ENCODE data around the gene SLC11A2.
"Not testable (repeated sequence)": the region's sequence is repeated elsewhere in the genome, so short reads cannot be mapped to it uniquely, and the experiment has no call there.

Gene SLC11A2

DNA sequence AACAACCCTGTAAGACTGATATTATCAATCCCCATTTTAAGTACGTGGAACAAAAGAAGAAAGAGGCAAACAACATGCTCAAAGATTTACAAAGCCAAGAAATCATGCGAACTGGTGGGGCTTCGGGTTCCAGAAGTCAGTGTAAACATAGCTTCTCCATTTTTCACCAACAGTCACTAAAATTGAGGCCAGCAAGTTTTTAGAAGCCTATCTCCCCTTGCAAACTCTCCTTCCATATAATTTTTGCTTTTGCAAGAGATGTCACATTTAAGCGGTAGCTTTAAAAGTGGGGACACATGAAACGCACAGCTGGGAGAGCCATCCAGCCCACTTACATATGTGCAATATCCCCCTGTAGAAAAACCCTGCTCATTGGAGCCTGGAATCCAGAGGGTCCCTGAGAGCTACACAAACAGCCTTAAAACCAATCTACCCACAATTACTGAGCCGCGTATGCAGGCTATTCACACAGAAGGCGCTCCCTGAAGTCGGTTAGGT, 797 bp downstream of the SLC11A2 start:
- no peak for DNase-seq

DNA sequence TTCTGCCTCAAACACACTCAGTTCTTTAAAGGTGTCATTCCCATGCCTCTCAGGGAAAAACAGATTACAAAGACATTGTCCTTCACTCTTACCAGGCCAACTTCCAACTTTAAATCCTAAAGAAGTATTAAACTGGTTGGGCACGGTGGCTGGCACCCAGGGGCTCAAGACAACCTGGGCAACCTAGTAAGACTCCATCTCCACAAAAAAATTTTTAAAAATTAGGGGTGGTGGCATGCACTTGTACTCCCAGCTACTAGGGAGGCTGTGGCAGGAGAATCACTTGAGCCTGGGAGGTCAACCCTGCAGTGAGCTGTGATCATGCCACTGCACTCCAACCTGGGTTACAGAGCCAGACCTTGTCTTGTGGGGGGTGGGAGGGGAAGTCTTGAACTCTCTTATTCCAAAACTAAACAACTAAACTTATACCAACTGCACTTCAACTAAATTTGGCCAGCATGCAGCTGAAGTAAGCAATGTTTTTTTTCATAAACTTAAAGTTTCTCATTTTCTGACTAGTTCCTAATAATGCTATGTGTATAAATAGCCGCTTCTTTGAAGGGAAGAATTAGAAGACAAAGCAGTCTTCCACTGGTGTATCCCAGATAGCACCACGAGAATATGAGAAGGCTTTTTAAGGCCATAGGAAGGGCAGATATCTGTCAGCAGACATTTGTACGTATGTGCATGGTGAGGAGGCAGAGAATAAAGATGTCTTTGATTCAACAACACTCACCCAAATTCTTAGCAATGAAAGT, 2.4 kb downstream of the SLC11A2 start:
- no peak for DNase-seq

DNA sequence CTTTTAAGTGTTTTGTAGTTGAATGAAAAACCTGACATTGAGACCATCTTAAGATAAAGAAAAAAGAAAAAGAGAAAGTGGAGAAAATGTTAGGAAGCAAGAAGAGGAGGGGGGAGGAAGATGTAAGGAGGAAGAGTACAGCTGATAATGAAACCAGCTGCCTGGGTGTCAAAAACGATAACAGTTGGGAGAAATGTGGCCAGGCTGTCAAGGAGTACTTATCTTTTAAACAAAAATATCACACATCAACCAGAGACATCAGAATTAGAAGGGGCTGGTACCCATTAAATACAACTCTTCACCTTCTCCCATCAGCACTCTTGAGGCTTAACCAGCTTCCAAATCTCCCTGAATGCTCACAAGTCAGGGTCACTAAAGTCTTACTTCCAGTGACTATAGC, 4.5 kb downstream of the SLC11A2 start:
- no peak for DNase-seq

DNA sequence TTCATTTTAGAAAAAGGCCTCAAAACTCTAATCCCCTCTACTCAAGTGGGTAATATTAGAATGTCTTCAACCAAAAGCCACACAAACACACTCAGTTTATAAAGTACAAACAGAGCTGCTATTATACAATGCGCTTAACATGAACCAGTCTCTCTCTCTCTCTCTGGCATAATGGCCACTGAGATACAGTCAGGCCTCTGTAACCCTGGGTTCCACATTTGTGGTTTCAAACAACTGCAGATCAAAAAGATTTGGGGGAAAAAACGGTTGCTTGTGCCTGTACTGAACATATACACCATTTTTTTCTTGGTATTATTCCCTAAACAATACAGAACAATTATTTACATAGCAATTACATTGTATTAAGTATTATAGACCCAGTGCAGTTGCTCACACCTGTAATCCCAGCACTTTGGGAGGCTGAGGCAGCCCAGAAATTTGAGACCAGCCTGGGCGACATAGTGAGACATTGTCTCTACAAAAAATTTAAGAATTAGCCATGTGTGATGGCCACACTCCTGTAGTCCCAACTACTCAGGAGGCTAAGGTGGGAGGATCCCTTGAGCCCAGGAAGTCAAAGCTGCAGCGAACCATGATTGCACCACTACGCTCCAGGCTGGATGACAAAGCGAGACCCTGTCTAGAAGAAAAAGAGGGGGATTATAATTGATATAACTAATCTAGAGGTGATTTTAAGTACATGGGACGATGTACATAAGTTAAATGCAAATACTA, 5.6 kb downstream of the SLC11A2 start:
- DNase-seq = no peak

DNA sequence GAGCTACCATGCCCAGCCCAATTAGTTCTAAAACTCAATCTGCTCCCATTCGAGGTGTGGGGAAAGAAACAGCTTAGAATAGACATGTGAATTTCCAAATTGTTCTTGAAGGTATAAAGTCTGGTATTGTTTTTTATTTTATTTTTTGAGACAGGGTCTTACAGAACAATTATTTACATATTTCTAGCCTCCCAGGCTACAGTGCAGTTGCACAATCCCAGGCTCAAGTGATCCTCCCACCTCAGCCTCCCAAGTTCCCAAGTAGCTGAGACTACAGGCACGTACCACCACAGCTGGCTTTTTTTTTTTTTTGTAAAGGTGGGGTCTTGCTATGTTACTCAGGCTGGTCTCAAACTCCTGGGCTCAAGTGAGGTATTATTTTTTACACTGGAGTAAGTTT, 6.3 kb downstream of the SLC11A2 start:
- DNase-seq = no peak

DNA sequence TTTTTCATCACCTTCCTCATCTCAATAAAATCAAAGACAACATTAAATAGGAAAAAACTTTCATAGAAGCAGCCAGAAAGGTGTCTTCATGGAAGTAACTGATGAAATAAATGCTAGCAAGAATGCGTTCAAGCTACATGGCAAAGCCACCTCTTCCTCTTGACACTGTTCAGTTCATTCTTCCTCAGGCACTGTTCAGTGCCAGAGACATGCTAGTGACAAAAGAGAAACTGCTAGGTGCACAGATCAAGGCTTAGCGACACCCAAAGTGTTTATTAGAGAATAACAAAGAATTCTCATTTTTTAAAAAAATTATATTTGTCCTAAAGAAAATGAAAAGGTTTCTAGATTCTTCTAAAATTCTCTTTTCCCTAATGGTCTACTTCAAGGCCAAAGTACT, 7.2 kb downstream of the SLC11A2 start:
- no peak for DNase-seq

DNA sequence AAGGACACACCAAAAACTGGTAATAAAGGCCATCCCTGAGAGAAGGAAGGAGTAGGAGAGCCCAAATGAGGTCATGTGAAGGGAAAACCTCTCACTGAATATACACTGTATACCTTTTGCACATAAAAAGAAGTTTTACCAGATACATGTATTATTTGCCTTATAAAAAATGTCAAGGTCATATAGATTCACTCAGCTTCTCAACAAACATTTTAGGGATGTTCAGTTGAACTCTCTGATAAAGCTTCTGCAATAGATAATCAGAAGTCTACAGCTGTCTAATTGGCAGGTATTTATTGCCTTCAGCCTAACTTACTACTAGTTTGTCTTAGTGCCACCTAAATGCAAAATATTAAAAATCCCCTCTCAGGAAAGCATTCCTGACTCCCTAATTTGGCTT, 8.7 kb downstream of the SLC11A2 start:
- no peak for DNase-seq

DNA sequence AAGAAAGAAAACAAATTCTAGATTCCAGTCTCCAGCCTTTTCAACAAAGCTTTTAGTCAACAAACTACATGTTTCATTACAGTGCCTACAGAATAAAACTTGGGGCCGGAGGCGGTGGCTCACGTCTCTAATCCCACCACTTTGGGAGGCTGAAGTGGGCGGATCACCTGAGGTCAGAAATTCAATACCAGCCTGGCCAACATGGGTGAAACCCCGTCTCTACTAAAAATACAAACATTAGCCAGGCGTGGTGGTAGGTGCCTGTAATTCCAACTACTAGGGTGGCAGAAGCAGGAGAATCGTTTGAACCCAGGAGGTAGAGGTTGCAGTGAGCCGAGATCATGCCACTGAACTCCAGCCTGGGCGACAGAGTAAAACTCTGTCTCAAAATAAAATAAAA, 11.7 kb downstream of the SLC11A2 start:
- not testable (repeated sequence) for DNase-seq

DNA sequence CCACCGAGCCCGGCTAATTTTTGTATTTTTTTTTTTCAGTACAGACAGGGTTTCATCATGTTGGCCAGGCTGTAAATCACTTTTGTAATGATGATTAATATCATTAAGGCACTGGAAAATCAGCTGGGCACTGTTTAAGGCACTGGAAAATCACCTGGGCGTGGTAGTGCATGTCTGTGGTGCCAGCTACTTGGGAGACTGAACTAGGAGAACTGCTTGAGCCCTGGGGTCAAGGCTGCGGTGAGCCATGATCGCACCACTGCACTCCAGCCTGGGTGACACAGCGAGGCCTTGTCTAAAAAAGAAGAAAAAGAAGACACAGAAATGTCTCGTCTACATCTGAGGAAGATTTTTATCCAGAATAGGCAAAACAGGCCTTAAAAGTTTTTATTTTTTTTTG, 12.7 kb downstream of the SLC11A2 start:
- no peak for DNase-seq

DNA sequence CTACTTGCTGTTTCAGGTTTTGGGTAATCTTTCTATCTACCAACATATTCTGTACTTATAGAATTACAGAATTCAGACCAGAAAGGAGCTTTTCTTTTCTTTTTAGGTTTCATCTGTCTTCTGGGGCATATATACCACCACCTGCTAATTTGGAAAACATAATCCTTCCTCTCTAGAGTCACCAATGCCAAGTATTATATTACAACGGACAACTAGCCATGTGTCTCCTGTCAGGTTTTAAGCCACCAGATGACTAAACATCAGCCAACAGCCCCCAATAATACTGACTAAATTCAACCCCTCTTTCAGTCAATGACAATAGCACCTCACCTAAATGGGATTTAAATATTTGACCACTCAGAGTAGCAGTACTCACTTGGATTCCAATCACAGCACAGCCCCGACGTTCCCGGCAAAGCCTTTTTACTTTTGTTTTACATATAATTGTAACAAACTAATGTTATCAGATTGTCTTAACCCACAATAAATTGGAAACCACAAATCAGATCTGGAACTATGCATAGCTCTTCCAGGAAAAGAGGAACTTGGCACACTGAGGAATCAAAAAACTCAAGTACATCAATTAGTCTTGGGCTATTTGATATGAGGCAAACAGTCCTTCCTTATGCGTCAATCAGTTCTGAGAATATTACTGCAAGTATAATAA, 13.5 kb downstream of the SLC11A2 start:
- no peak for DNase-seq

DNA sequence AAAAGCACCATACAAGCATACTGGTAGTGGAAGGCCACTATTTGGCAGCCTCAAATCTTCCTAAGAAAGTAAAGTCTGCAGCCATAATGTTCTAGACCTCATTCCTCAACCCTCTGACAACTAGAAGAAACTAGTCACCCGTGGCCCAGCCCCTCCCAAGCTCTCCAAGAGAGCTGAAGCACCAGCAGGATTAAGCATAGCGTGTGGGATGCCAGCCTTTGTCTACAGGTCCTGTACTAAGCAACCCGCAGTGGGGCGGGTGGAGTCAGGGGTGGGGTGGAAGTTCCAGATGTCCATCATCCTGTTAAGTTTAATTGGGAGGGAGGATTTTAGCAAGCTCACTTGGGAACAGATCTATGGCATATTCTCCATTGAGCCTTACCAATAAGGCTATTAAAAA, 14.2 kb downstream of the SLC11A2 start:
- no peak for DNase-seq

DNA sequence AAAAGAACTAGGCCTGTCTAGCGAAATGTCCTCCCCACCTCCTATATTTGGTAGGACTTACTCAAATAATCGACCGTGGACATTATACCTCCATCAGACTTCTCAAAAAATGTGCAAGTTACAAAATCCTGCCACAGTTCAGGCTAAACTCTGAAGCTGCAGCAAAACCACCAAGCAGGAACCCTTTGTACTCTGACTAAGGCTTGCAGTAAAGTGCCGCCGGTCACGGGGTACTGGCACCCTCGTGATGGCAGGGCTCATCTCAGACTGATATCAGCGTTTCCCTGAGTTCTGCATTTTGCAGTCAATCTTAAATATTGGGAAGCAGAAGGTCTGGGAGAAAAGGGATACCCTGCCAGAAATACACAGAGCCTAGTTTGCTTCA, 17.1 kb downstream of the SLC11A2 start:
- DNase-seq = no peak

DNA sequence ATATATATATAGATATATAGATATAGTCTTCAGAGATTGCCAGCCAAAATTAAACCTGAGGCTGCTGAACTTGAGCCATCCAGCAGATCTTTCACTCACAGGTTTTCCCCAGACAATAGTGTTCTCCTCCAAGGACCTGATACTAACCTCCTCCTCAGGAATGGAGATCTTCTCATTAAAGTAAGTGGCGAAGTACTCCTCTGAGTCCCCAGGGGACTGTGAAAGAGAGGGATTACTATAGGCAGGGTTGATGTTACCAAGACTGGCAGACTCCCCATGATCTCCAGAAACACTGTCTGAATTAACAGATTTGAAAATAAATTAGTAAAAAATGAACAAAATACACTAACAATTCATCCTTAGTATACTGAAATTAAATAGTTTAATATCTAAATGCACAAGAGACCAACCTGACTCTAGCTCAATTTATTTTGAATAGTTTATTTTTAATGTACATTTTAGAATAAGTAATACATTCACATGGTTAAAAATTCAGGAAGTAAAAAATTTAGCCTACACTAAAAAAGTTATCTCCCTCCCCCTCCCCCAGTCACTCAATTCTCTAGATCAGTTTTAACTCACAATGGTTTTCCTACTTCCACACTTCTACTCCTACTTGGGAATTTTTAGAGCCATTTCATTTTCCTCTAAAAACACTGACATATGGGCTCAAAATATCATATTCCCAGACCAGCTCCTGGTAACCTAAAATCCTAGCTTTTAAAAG, 17.7 kb downstream of the SLC11A2 start:
- no peak for DNase-seq

DNA sequence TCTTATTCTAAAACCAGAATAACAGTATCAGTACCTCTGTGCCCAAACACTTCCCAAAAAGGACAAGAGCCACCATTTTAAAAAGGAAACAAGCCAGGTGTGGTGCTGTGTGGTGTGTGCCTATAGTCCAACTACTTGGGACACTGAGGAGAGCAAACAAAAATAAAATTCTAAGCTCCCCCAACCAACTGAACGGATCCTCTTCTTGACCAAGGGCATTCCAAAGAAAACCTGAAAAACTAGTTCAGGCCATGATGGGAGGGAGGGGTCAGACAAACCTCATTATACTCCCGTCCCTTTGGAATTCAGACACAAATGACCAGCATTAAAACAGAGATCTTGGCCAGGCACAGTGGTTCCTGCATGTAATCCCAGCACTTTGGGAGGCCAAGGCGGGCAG, 20.5 kb downstream of the SLC11A2 start:
- no peak for DNase-seq

DNA sequence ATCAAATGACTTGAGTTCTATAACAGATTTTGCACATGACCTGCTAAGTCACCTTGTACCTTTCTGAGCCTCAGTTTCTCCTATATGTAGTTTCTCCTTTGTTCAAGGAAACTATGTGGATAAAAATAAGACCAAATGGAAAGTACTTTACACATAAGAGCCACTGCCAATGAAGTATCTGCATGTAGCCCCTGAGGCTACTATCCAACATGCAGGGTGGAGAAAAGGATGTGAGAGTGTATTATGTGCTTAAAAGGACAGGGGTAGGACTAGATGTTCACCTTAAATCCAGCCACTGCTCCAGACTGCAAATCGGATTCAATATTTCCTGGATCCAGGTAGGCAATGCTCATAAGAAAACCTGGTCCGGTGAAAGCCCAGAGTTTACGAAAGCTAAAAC, 21.2 kb downstream of the SLC11A2 start:
- no peak for DNase-seq

DNA sequence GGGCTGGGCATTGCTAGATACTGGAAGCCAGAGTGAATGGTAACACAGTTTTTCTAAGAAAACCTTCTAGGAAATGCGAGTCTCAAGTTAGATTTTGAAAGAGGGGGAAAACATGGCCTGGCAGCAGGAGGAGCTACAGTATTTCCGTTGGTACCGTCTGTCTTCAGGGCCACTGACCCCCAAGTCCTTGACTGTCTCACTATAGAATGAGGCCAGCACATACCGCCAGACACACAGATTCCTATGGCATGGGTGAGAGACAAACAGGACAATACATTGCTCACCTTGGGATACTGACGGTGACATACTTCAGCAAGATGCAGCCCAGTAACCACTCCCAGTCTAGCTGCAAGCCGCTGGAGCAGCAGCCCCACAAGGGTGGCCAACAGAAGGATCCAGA, 21.7 kb downstream of the SLC11A2 start:
- no peak for DNase-seq

DNA sequence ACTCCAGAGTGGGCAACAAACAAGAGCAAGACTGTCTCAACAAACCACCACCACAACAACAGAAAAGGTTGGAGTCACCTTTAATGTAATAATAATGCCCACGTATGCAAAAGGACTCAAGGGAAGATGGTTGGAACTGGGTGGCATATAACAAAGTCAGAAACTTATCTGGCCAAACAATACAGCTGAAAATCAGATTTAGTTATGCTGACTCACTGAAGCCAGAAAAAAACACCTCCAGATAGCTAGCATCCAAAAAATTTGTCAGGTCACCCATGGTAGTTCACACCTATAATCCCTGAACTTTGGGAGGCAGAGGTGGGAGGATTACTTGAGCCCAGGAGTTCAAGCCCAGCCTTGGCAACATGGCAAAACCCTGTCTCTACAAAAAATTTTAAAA, 24.4 kb downstream of the SLC11A2 start:
- DNase-seq = no peak

DNA sequence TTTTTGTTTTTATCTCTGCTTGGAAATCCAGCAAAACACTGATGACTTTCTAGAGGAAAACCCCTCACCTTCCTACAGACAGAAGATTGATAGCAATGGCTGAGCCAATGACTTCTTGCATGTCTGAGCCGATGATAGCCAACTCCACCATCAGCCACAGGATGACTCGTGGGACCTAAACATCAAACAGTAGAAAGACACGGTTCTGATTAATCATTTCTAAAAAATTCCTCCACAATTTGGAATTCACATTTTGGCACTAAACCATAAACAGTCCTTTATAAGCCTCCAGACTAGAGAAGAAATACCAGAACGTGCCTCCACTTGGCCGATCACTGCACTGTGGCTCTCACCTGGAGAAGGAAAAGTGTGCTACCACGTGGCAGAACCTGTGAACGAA, 25.9 kb downstream of the SLC11A2 start:
- DNase-seq = no peak

DNA sequence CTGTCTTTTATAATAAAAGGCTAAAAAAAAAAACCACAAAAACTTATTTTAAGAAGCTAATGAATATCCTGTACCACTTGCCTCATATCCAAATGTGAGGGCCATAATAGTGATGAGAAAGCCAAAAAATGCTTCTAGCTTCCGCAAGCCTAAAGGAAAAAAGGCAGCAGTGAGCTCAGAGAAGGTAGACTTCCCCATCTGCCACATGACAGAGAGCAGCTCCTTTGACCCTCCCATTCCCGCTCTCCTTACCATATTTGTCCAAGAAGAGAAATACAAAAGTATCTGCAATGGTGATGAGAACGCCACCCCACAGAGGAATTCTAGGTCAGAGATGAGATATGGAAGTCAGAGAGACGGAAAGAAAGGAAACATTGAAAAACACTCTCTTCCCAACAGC, 27.1 kb downstream of the SLC11A2 start:
- DNase-seq = no peak

DNA sequence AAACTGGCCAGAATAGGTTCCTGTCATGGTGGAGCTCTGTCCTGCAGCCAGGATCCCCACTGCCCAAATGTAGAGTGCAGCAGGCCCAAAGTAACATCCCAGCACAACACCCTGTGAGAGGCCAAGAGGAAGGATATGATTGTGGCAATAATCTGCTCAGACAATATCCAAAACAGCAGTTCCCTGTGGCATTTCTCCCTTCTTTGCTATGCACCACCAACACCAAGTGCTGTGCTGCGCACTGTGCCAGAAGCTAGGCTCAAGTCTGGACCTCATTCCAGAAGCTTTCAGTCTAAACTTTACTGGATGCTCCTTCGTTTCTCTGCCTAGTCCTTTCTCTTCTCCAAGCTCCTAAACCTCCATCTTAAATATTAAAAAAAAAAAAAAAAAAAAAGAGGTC, 33.4 kb downstream of the SLC11A2 start:
- DNase-seq = no peak

DNA sequence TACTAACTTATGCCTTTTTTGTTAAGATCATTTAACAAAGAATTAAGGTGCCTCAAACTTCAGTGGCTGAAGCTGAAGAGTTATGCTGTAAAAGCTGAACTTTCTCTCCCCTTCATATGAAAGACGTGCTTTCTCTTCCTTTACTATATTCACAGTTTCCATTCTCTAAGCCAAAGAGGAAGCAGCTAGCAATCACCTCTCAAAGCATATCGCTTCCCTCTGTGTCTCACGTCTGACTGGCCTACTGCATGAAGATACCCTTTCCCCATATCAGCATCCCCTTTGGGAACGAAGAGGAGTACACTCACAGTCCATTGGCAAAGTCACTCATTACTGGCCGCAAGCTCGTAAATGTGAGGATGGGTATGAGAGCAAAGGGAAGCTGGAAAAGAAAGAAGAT, 34.9 kb downstream of the SLC11A2 start:
- DNase-seq = no peak

DNA sequence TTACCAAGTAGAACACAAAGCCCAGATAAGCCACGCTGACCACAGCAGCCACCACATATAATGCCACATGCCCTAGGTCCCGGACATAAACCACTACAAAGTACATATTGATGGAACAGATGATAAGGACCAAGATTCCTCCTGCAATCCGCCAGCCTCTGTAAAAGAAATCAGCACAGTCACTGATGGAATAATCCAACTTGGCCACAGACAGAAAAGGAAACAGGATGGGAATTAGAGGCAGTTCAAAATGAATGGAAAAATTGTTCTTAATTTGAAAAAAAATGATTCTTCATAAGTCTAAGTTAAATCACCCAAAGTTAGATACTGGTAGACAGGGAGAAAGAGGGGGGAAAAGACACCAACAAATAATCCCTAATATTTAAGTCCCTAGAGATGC, 35.4 kb downstream of the SLC11A2 start:
- no peak for DNase-seq

DNA sequence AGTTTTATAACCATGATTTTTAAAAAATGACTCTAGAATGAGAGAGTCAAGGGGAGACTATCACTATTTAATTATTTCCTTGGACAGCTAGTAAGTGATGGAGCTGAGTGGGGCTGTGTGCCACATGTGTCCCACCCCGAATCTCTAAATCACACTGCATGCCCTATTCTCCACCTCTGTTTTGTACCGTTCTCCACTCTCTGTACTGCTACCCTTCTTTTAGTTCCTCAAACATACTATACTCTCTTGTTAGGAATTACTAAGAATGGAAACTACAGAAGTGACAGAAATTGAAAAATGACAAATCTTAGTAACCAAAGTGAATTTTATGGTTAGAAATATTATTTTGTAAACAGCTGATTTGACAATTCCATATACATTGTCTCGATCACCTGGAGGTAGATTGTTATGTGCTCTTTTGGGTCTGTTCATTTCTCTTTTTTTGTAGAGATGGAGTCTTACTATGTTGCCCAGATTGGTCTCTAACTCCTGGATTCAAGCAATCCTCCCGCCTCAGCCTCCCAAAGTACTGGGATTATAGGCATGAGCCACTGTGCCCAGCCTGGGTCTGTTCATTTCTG, 35.9 kb downstream of the SLC11A2 start:
- DNase-seq = no peak

Measured in RPMI8226 (cell line).